Keratinocyte (primary cell): ENCODE measurements around the gene EPHB3.

Experiments
- EZH2 ChIP-seq: IDR thresholded peaks from one replicate; pipeline ENCODE4 v1.6.1; 2012; ENCODE audit warnings: inconsistent platforms, mild to moderate bottlenecking, low read length, moderate library complexity
- TF ChIP-seq, protein P1 (sequence below), 3 experiments: IDR thresholded peaks in 1 of 3; conservative IDR thresholded peaks in 1 of 3; optimal IDR thresholded peaks in 1 of 3; 2 replicates in 2 of 3; 3 replicates in 1 of 3; pipeline versions ENCODE3 to v1.5.1; 2011; ENCODE audit warnings: low read length in 3 of 3, mild to moderate bottlenecking in 3 of 3, moderate library complexity in 2 of 3, control low read depth in 1 of 3, inconsistent platforms in 1 of 3; ENCODE audit not compliant: insufficient read depth in 2 of 3; ENCODE audit errors: extremely low read depth in 1 of 3

DNA sequence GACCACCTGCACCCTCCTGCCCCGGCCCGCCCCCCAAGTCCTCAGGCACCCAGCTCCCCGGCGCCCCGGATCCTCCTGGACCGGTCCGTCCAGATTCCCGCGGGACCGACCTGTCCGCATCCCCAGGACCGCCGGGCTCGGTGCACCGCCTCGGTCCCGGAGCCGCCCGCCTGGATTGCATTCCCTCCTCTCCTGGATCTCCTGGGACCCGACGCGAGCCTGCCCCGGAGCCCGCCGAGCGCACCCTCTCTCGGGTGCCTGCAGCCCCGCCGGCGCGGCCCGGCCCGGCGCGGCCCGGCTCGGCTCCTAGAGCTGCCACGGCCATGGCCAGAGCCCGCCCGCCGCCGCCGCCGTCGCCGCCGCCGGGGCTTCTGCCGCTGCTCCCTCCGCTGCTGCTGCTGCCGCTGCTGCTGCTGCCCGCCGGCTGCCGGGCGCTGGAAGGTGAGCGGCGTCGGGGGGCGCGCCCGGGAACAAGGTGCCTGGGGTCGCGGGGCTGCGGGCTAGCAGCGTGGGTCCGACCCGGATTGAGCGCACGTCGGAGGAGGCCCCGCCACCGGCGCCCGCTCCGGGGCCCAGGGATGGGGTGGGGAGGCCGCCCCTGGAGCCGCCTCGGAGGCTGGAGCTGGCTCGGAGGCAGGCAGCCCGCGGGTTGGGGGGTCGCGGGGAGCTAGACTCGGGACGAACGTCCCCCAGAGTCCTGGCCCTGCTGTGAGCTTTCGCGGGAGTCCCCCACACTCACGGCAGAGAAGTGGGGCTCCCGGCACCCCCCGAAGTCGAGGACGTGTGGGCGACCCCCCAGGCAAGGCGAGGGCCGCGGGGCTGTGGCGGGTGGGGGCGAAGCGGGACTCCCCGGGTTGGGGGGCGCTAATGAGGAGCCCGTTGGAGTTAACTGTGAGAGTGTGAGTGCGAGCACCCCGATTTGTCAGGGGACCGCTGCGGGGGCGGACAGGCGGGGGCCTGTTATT, 610 bp downstream of the EPHB3 start:
- TF ChIP-seq, protein P1, sequence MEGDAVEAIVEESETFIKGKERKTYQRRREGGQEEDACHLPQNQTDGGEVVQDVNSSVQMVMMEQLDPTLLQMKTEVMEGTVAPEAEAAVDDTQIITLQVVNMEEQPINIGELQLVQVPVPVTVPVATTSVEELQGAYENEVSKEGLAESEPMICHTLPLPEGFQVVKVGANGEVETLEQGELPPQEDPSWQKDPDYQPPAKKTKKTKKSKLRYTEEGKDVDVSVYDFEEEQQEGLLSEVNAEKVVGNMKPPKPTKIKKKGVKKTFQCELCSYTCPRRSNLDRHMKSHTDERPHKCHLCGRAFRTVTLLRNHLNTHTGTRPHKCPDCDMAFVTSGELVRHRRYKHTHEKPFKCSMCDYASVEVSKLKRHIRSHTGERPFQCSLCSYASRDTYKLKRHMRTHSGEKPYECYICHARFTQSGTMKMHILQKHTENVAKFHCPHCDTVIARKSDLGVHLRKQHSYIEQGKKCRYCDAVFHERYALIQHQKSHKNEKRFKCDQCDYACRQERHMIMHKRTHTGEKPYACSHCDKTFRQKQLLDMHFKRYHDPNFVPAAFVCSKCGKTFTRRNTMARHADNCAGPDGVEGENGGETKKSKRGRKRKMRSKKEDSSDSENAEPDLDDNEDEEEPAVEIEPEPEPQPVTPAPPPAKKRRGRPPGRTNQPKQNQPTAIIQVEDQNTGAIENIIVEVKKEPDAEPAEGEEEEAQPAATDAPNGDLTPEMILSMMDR (optimal IDR thresholded peaks at IDR 0.05 in 1 of 3, IDR thresholded peaks at IDR 0.05 in 1 of 3, conservative IDR thresholded peaks at IDR 0.05 in 1 of 3; ENCODE audit: extremely low read depth in 1 of 3, insufficient read depth in 2 of 3, low read length in 3 of 3), result no peak
- peak; percentile 47 for TF ChIP-seq EZH2
